Activated naive CD4-positive, alpha-beta T cell treated with anti-CD3 and anti-CD28 coated beads, Interleukin-2, amount 10 ng/mL, durations not matched to agents 5 hours and 36 hours (primary cell): Measurements from ENCODE around the gene ZNF566. TPM values are rescaled to one million over a fixed set of nuclear protein-coding genes. Genes with fewer than 3 reads are reported as not detected.

Source experiments
- total RNA-seq, 2 experiments: library from RNA; stranded (reverse); gene quantifications; one replicate each; pipeline ENCODE4 v1.2.3, GENCODE V29; 2021

ZNF566 gene
- 10 to 100 TPM; 10.5 to 11.2 TPM for total RNA-seq

DNA sequence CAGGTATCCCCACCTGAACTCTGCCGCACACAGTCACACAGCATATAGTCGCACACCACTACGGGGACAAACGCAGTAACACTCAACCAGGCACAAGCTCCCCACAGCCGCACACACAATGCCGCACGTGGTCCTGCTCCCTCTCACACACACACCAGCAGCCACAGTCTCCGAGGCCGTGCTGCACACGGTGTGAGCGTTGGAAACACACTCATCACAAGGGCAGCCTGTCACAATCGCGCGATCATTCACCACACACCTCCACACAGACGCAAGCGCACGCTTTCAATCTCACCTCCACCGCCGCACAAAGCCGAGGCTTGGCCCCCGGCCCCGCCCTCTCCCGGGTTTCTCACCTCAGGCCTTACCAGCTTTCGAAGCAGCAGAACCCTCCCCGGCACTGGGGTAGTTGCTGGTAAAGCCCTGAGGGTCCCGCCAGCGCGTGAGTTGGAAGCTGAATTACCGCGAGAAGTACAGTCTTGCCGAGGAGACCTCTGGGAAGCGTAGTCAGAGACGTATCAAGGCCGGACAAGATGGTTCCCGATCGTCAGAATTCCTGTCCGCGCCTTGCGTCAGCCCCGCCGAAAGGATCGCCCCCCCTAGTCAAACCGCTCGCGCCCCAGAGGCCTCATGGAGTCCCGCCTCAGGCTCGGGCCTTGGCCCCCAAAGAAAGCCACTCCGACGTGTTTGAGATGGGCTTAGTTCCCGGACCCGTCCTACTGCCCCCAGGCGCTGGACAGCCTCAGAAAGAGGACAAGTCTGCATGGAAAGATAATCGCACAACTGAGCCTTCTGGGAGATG, at the start of gene ZNF566:
Gene ZNF566 (minus strand): TSS at position 444 of the 802 bp plus-strand sequence. CDS start 13,004 bp downstream, outside the sequence.

GRCh38 chr19:36528194-36528920, 39.0 kb upstream of the ZNF566 start, which contains the start of gene ZNF260:
Gene ZNF260, minus strand, starts transcription at chr19:36528271. Its CDS starts 13,033 bp downstream, at chr19:36515238.

DNA sequence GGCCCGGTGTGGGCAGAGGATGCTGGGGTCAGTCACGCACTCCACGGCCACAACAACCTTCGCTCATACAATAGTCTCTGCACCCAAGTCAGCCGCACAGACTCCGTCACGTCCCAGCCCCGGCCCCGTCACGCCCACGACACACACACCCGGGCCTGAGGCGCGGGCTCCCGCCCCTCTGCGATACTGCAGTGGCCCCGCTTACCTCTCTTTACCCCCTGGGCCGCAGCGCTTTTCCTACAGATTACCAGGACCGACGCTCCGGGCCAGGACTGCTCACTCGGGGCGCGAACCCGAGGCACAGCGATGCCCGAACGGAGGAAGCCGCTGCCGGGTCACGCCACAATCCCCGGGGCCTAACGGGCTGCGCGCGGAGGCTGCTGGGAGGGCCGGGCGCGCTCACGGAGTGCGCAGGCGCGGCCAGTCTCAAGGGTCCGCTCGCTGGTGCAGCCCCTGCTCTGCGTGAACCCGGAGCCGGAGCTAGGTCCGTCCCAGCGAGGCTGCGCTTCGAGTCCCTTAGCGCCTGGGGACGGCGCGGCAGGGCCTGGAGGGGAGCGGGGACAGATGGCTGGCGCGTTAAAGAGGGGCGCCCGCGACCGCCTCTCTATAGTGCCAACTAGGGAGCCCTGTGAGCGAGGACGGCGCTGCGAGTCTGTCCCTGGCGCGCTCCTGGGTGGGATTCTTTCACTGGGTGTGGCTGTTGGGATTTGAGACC, 70.9 kb downstream of the ZNF566 start, which contains the start of gene ZFP82:
Gene ZFP82 (minus strand): TSS at position 358 of the 715 bp plus-strand sequence. CDS start 8,855 bp downstream, outside the sequence.

Other genes starting within 250 kb of the ZNF566 start
- gene ZFP14, start 110.4 kb downstream of the ZNF566 start, total RNA-seq: 1 to 10 TPM; 6.6 to 7.6 TPM
- gene ZFP82, start 70.9 kb downstream of the ZNF566 start, total RNA-seq: 1 to 10 TPM; 4.2 to 4.3 TPM
- 1 to 10 TPM; 9.7 to 10.0 TPM for gene ZNF260, start 38.7 kb upstream of the ZNF566 start, total RNA-seq
- 10 to 100 TPM; 17.6 to 20.6 TPM for gene ZNF529, start 83.7 kb upstream of the ZNF566 start, total RNA-seq
- 10 to 100 TPM; 11.1 to 13.5 TPM for gene ZNF382, start 115.8 kb upstream of the ZNF566 start, total RNA-seq
- 10 to 100 TPM in 1 of 2 experiments, 1 to 10 TPM in 1; 9.3 to 11.6 TPM for gene ZNF461, start 177.3 kb upstream of the ZNF566 start, total RNA-seq
- gene ZNF567, start 198.1 kb upstream of the ZNF566 start, total RNA-seq: 10 to 100 TPM; 10.9 to 11.1 TPM